MG63 (cell line): ENCODE measurements around the gene LNX2. TPM values are rescaled to one million over a fixed set of nuclear protein-coding genes. Genes with fewer than 3 reads are reported as not detected.

Source experiments
- DNase-seq: peaks from one replicate; pipeline ENCODE4 v3.0.0-alpha.2; 2020
- H3K27me3 ChIP-seq: fragments of 250-450 bp; sonication (Bioruptor Pico); 2 replicates; pipeline ENCODE4 v1.5.1; 2020; ENCODE audit warnings: mild to moderate bottlenecking, moderate library complexity
- H3K36me3 ChIP-seq: fragments of 250-450 bp; sonication (Bioruptor Pico); 2 replicates; pipeline ENCODE4 v1.5.1; 2020; ENCODE audit warnings: mild to moderate bottlenecking, moderate library complexity
- H3K4me3 ChIP-seq: fragments of 250-450 bp; sonication (Bioruptor Pico); 2 replicates; pipeline ENCODE4 v1.5.1; 2020; ENCODE audit warnings: mild to moderate bottlenecking, moderate library complexity
- H3K9me3 ChIP-seq: fragments of 250-450 bp; sonication (Bioruptor Pico); 2 replicates; pipeline ENCODE4 v1.5.1; 2020; ENCODE audit warnings: mild to moderate bottlenecking, moderate library complexity
- total RNA-seq: library from RNA; depleted of rRNA; stranded (reverse); fragments of >200 nt; shearing (Covaris generic); gene quantifications from 2 replicates; pipeline ENCODE4 v1.2.3, GENCODE V29; 2014; ENCODE audit warnings: low replicate concordance

LNX2 gene
- total RNA-seq, 1 experiment from 2014 or later, result 4.0 TPM

GRCh38 chr13:27625839-27626238 is 5.5 kb upstream of the LNX2 start:
- DNase-seq, result no peak
- Histone ChIP-seq H3K4me3 (no peak overlapping the region), H3K9me3 (no peaks in the 10 kb centered on the region), H3K27me3 (no peaks in the 10 kb centered on the region), H3K36me3 (peaks cover 49% of the 10 kb centered on the region)

DNA sequence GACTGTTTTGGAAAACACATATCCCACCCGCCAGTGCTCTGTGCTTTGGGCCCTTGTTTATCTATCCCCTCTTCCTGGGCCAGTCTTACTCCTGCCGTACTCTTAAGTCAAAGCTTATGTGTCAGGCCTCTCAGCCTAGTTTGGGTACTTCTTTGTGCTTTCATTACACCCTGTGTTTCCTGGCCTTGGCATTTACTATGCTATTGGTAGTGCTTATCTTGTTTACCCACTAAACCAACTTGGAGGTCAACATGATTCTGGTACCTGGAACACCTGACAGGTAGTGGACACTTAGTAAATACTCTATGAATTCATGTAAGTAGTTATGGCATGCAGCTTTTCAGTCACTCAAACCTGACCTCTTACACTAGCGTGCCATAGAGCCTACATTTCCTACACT is 3.7 kb upstream of the LNX2 start:
- no peaks in the 10 kb centered on the region for H3K9me3 ChIP-seq
- peaks cover 42% of the 10 kb centered on the region for H3K36me3 ChIP-seq
- no peak for DNase-seq
- no peaks in the 10 kb centered on the region for H3K27me3 ChIP-seq
- no peak overlapping the region for H3K4me3 ChIP-seq

GRCh38 chr13:27622881-27623280 is 2.6 kb upstream of the LNX2 start:
- H3K36me3 ChIP-seq, result peaks cover 42% of the 10 kb centered on the region
- H3K4me3 ChIP-seq, result peak overlapping the region; percentile 96

GRCh38 chr13:27622102-27622820 is 1.9 kb upstream of the LNX2 start:
- Histone ChIP-seq H3K9me3 (no peaks in the 10 kb centered on the region), H3K36me3 (peaks cover 42% of the 10 kb centered on the region), H3K4me3 (peak overlapping the region; percentile 96), H3K27me3 (no peaks in the 10 kb centered on the region)
- DNase-seq, result no peak

More at GRCh38 chr13:27622881-27623280, 2.6 kb upstream of the LNX2 start:
- Histone ChIP-seq H3K27me3 (no peaks in the 10 kb centered on the region), H3K9me3 (no peaks in the 10 kb centered on the region)
- DNase-seq, result no peak

GRCh38 chr13:27621366-27622101 is 1.2 kb upstream of the LNX2 start, which contains the start of gene POLR1D:
Gene POLR1D, plus strand, starts transcription at chr13:27621892. Its CDS starts 92 bp downstream, at chr13:27621984.
- Histone ChIP-seq H3K27me3 (no peaks in the 10 kb centered on the region), H3K4me3 (peak within 1 kb of the TSS; percentile 96)
- peak; percentile 72 for DNase-seq

DNA sequence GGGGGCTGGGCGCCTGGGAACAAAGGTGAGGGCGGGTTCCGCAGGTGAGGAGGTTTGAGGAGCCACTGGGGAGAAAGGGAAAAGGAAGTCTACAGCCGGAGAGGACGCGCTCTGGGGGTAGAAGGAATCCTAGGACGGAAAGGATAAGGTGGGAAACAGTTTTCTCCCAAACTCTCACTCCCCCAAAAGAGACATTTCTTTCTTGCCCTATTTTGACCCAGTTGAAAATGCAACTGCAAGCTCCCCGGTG is 712 bp upstream of the LNX2 start:
- no peak for DNase-seq
- Histone ChIP-seq H3K36me3 (peaks cover 36% of the 10 kb centered on the region), H3K9me3 (no peaks in the 10 kb centered on the region), H3K27me3 (no peaks in the 10 kb centered on the region), H3K4me3 (peak overlapping the region; percentile 96)

More at GRCh38 chr13:27621366-27622101, 1.2 kb upstream of the LNX2 start, which contains the start of gene POLR1D:
- H3K9me3 ChIP-seq, result no peaks in the 10 kb centered on the region
- H3K36me3 ChIP-seq, result peaks cover 39% of the 10 kb centered on the region

DNA sequence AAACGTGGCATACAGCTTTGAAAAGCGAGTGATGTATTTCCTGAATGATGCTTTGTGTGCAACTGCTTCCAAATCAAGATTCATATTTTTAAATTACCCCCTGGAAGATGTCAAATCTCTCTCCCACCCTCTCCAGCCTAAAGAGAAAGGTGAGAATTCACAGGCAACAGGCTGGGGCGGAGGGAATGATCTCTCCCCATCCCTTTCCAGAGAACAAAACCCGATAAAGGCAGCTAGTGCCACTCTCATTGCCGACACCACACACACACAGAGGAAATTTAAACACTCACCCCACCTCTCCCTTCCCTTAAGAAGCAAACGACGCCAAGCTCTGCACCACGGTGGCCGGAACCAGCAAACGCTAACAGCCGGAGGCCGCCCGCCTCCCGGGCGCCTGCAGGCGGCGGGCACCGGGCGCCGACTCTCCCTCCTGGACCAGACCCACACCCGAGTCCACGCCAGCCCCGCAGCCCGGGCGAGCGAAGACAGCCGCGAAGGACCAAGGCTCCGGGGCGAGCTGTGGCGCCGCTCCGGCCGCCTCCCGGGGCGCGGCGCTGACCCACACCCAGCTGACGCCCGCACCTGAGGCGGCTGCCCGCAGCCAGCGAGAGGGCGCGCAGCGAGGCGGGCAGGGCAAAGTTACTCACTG is 477 bp downstream of the LNX2 start:
- Histone ChIP-seq H3K36me3 (peaks cover 26% of the 10 kb centered on the region), H3K9me3 (peaks cover 5% of the 10 kb centered on the region), H3K4me3 (peak overlapping the region; percentile 96), H3K27me3 (no peaks in the 10 kb centered on the region)
- DNase-seq, result peak; percentile 46

DNA sequence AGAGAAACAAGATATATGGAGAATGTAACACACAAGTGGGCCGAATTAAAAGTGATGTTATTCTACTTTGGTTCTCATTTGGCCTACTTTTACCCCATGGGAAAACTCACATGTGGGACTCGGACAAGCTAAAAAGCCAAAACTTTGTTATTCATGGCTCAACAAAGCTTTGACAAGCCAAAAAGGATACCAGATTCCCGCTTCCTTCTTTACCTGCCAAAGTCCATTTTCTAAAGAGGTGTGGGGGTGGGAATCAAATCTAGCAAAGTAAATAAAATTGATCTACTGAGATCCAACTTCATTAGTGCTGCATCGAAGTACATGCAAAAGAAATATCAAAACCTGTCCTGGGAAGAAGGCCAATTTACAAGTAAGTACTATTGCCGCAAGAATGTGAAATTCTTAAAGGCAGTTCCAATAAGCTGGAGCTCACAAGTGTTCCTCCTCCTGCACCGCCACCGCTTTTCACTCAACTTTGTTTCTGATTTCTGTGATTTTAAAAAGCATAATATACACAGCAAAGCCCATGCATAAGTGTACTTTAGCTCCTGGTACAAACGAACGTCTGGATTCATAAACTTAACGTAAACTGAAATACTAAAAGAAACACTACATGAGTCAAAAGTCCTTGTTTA is 1.1 kb downstream of the LNX2 start:
- peak overlapping the region; percentile 96 for H3K4me3 ChIP-seq
- no peaks in the 10 kb centered on the region for H3K27me3 ChIP-seq
- no peak for DNase-seq
- H3K9me3 ChIP-seq, result peaks cover 12% of the 10 kb centered on the region
- H3K36me3 ChIP-seq, result peaks cover 21% of the 10 kb centered on the region

DNA sequence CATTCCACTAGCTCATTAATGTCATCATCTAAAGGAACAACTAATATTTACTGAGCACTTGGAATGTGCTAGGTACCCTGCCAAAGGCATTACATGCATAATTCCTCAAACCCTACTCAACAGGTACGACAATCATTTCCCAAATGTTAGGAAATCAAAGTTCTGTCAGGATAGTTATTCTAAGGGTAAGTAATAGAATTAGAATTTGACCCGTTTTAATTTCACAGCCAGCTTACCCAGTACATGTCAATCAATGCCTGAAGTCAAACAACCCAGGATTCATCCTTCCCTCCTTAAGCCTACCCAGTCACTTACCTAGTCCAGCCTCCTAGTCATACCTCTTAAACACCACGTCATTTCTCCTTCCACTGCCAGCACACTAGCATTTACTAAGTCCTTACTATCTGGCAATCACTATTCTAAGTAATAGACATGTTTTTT is 2.4 kb downstream of the LNX2 start:
- Histone ChIP-seq H3K4me3 (no peak overlapping the region), H3K36me3 (peaks cover 8% of the 10 kb centered on the region), H3K9me3 (peaks cover 14% of the 10 kb centered on the region), H3K27me3 (no peaks in the 10 kb centered on the region)
- DNase-seq, result no peak

DNA sequence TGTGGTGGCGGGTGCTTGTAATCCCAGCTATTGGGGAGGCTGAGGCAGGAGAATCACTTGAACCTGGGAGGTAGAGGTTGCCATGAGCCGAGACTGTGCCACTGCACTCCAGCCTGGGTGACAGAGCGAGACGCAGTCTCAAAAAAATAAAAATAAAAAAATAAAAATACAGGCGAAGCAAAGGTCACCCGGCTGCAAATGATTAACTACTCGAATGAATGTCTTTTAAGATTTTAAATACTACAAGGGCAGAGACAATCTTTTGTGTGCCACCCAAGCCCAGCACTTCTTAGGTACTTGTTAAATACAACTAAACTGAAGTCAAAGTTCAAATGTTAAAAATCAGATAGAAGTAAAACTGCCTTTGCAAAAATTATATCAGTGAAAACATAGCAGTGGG is 6.7 kb downstream of the LNX2 start:
- H3K4me3 ChIP-seq, result no peak overlapping the region
- no peaks in the 10 kb centered on the region for H3K36me3 ChIP-seq
- H3K27me3 ChIP-seq, result no peaks in the 10 kb centered on the region
- H3K9me3 ChIP-seq, result peaks cover 14% of the 10 kb centered on the region
- DNase-seq, result no peak

- H3K27me3 ChIP-seq, result no peaks in the 10 kb centered on the region
- peak; percentile 30 for DNase-seq
- no peak overlapping the region for H3K4me3 ChIP-seq
- H3K9me3 ChIP-seq, result no peaks in the 10 kb centered on the region
- no peaks in the 10 kb centered on the region for H3K36me3 ChIP-seq
Measured at GRCh38 chr13:27607125-27607524, 13.2 kb downstream of the LNX2 start.

DNA sequence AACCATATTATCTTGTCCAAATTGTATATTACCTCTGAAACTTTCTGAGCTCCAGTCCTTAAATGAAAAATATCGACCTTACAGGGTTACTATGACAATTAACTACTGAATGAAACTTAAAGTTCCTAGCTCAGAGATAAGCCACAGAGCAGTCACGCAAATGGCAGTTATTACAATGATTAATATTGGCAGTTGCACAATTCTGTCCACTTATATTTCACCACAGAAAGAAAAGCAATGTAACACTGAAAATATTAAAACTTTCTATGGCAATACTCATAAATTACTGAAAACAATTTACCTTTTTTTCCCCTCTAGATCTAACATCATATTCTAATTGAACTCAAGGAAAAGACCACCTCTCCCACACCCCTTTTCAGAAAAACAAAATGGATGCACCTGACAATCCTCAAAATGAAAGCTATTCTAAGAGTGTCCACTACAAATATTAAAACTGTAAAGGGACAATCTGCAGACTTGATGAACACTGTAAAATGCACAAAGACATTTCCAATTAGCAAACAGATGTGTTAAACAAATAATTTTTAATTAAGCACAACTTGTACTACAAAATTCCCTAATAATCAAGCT is 14.6 kb downstream of the LNX2 start:
- no peaks in the 10 kb centered on the region for H3K27me3 ChIP-seq
- H3K9me3 ChIP-seq, result no peaks in the 10 kb centered on the region
- no peak for DNase-seq
- no peak overlapping the region for H3K4me3 ChIP-seq
- H3K36me3 ChIP-seq, result no peaks in the 10 kb centered on the region

DNA sequence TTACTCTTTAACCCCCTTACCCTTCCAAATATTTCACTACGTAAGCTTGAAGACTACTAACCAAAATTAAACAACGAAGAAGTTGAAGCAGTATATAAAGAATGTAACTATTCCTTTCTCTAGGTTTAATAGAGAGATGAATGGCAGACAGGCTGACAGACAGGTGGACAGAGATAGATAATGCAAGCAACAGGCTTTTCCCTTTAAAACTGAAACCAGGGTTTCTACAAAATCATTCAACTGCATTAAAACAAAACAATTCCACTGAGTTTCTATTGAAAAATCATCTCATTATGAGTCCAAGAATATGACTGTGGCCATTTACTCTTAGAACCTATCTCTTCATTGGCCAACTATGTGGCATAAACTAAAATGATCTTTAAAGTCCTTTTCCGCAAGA is 15.2 kb downstream of the LNX2 start:
- DNase-seq, result no peak
- no peaks in the 10 kb centered on the region for H3K9me3 ChIP-seq

DNA sequence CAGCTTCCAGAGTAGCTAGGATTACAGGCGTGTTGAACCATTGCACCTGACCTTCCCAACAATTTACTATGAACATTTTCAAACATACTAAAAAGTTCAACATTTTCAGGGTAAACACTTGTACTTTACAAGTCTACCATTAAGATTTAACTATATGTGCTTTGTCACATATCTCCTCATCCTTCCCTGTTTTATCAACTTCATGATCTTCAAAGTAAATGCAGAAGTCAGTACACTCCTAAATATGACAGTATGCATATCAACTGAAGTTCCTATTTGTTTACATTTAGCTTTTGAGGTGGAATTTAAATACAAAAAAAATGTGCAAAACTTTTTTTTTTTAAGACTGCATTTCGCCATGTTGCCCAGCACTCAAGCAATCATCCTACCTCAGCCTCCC is 18.5 kb downstream of the LNX2 start:
- Histone ChIP-seq H3K36me3 (no peaks in the 10 kb centered on the region), H3K9me3 (no peaks in the 10 kb centered on the region), H3K4me3 (no peak overlapping the region), H3K27me3 (no peaks in the 10 kb centered on the region)
- no peak for DNase-seq

More for the DNA sequence above, 15.2 kb downstream of the LNX2 start:
- no peaks in the 10 kb centered on the region for H3K36me3 ChIP-seq
- no peaks in the 10 kb centered on the region for H3K27me3 ChIP-seq
- H3K4me3 ChIP-seq, result no peak overlapping the region

- Histone ChIP-seq H3K9me3 (no peaks in the 10 kb centered on the region), H3K4me3 (no peak overlapping the region)
Measured at GRCh38 chr13:27601208-27601607, 19.1 kb downstream of the LNX2 start.

GRCh38 chr13:27600711-27601110 is 19.6 kb downstream of the LNX2 start:
- no peaks in the 10 kb centered on the region for H3K27me3 ChIP-seq
- H3K36me3 ChIP-seq, result no peaks in the 10 kb centered on the region
- DNase-seq, result no peak
- no peaks in the 10 kb centered on the region for H3K9me3 ChIP-seq
- no peak overlapping the region for H3K4me3 ChIP-seq

More at GRCh38 chr13:27601208-27601607, 19.1 kb downstream of the LNX2 start:
- Histone ChIP-seq H3K27me3 (no peaks in the 10 kb centered on the region), H3K36me3 (no peaks in the 10 kb centered on the region)
- DNase-seq, result no peak
